ENCODE data around the gene TNIP2.

TNIP2 gene

GRCh38 chr4:2755821-2756690 lies at the start of gene TNIP2:
Gene TNIP2, minus strand, starts transcription at chr4:2756336. Its CDS starts 47 bp downstream, at chr4:2756289.
- DNase-seq, result peak; percentile 2 to 63

- DNase-seq, result no peak
Measured at GRCh38 chr4:2804973-2805501, 48.9 kb upstream of the TNIP2 start.

GRCh38 chr4:2804449-2804972 lies 48.4 kb upstream of the TNIP2 start:
- no peak for DNase-seq

GRCh38 chr4:2803624-2804448 lies 47.7 kb upstream of the TNIP2 start:
- DNase-seq, result no peak

- DNase-seq, result no peak
Measured at GRCh38 chr4:2802618-2803531, 46.7 kb upstream of the TNIP2 start.

GRCh38 chr4:2800691-2801596 lies 44.8 kb upstream of the TNIP2 start:
- no peak for DNase-seq

GRCh38 chr4:2799971-2800690 lies 44.0 kb upstream of the TNIP2 start:
- DNase-seq, result no peak

GRCh38 chr4:2799224-2799911 lies 43.2 kb upstream of the TNIP2 start:
- no peak for DNase-seq

GRCh38 chr4:2798399-2799223 lies 42.5 kb upstream of the TNIP2 start:
- peak in 1 of 2 experiments; percentile 23 for DNase-seq

- DNase-seq, result no peak
Measured at GRCh38 chr4:2797545-2798305, 41.6 kb upstream of the TNIP2 start.

GRCh38 chr4:2796849-2797544 lies 40.9 kb upstream of the TNIP2 start:
- DNase-seq, result no peak

- peak in 1 of 2 experiments; percentile 26 for DNase-seq
Measured at GRCh38 chr4:2795893-2796848, 40.0 kb upstream of the TNIP2 start.

- DNase-seq, result no peak
Measured at GRCh38 chr4:2795300-2795892, 39.3 kb upstream of the TNIP2 start.

- DNase-seq, result peak in 1 of 2 experiments; percentile 51
Measured at GRCh38 chr4:2794486-2795299, 38.6 kb upstream of the TNIP2 start.

Measured in NCI-H446 (cell line).